GM12872 (cell line): Measurements from ENCODE around the gene RSPO1.

ENCODE experiments used
- CTCF ChIP-seq: IDR thresholded peaks from 3 replicates; pipeline ENCODE4 v1.5.1; 2011; ENCODE audit warnings: low read depth, mild to moderate bottlenecking, low read length, moderate library complexity; ENCODE audit not compliant: insufficient read depth

Gene RSPO1

DNA sequence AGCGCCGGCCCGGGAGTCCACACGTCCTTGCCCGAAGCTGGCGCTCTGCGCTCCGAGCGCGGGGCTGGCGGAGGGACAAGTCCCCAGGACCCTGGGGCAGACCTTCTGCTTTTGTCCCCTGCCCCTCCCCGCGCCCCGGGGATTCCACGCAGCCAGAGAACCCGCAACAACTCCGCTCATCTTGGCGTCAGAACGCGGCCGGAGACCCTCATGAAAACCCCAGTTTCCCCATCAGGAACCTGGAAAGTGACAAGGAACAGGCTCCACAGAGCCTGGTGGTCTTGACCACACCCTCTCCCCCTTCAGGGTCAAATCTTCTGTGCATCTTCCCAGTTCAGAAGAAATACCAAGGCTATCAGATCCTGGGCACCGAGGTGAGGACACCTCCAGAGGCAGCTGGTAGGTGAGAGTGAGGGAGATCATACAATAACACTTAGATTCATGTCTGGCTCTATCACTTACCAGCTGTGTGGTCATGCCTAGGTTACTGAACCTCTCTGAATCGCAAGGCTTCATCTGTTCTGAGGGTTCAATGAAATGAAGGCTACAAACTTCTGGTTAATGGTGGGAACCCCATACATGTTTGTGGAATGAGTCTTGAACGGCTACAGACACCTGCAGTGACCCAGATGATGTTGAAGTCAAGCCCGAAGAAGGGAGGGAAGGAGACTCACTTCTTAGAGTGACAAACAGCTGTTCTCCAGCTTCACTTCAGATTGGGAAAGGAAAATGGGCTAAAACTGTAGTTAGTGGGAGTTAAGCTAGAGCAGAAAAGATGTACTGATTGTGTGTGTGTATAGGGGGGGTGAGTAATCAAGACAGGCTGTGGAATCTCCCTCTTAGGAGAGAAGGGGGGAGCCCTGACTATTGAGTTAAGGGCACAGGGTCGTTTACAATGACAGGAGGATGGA, 555 bp upstream of the RSPO1 start:
- TF ChIP-seq CTCF, result no peak

GRCh38 chr1:37633938-37634243, 801 bp downstream of the RSPO1 start:
- TF ChIP-seq CTCF, result no peak

DNA sequence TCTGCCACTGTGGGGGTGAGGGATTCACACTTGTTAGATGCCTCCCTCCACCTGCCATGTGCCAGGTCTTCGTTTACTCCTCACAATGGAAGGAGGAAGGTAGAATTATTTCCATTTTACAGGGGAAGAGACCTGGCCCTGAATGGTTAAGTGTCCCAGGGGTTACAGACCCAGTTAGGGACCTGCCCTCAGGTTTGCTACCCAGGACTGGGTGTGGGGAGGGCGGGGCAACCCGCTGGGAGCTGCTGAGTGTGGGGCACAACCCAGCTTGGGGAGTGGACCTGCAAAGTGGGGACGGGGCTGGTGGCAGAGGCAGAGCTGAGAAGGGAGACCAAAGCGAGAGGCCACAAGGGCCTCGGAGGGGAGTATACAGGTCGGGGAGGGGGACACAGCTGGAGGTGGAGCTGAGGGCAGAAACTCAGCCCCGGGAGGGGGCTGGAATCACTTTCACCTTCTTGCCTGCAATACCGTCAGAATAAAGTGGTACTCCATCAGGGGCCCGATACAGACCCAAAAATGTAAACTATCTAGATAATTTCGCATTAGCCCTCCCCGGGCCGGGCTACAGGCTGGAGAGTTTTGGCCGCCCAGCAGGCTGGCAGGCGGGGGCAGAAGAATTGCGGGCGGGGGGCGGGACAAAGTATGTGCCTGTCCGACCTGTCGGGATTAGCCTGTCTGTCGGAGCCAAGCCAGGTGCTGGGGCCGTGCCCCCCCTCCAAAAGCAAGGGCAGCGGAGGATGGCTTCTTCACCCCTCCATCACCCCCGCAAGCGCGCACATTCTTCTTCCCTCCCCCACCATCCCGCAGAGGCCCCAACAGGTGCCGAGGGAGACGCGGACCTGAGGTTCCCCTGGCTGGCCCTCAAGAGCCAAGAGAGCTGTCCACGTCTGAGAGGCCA, 1.4 kb downstream of the RSPO1 start:
- no peak for TF ChIP-seq CTCF

GRCh38 chr1:37631036-37631435, 3.7 kb downstream of the RSPO1 start:
- TF ChIP-seq CTCF, result no peak

GRCh38 chr1:37630426-37631028, 4.2 kb downstream of the RSPO1 start:
- TF ChIP-seq CTCF, result no peak

DNA sequence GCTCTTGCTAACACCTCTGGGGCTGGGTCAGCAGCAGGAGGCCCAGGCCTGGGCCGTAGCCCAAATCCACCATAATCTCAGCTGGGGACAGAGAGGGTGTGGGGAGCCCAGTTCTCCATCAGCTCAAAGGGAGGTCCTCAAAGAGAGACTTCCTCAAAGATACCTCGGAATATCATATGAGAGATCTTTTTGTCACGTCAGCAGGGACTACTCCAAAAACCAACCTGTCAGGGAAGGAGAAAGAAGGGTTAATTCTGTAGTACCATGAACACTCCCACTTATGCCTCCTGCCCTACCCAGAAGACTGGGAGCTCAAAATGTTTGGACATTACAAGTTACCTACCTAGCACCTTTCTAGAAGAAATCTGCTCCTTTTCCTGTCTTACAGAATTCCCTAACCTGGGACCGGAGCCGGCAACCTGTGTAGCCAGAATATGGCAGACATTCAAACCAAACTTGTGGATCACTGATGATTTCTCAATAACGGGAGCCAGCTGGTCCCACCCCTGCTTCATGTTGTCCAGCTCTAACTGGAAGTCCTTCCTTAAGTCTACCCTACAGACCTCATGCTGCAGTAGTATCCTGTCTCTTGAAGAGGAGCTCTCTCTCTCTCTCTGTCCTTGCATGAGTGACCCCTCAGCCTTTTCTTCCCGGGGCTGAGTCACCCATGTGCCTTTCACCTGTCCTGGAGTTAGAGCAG, 4.8 kb downstream of the RSPO1 start:
- no peak for TF ChIP-seq CTCF
